ENCODE data around the gene AMD1.

Gene AMD1

DNA sequence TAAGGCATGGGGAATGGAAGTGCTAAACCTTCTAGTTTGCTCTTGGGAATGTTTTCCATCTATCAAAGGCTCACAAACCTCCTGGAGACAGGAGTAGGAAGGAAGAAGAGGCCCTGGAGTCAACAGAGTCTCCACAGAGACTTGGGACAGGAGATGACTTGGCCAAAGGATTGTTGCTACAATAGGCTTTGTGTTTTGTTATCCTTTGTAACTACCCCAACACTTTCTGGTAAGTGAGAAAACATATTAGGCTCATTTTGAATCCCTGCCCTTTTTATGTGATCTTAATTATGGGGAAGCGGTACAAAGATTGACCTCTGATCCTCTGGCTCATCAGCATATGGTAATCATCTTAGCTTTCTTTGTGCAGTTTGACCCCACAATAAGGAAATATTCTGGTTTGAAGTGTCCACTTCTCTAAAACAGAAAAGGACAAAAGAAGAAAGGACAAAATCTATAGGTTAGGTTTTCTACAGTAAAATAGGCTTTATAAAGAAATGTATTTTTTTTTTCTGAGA is 59.9 kb downstream of the AMD1 start:
- TF ChIP-seq SPI1 (IDR thresholded peaks at IDR 0.05; ENCODE audit: borderline replicate concordance, low read depth) (no peak), GABPA (IDR thresholded peaks at IDR 0.05; ENCODE audit: low read depth) (no peak), REST (IDR thresholded peaks at IDR 0.05; ENCODE audit: insufficient replicate concordance, low read depth) (no peak), CTCF (IDR thresholded peaks at IDR 0.05; ENCODE audit: insufficient read depth, low read length) (no peak), POLR2AphosphoS5 (IDR thresholded peaks at IDR 0.05; ENCODE audit: low read depth) (no peak)

DNA sequence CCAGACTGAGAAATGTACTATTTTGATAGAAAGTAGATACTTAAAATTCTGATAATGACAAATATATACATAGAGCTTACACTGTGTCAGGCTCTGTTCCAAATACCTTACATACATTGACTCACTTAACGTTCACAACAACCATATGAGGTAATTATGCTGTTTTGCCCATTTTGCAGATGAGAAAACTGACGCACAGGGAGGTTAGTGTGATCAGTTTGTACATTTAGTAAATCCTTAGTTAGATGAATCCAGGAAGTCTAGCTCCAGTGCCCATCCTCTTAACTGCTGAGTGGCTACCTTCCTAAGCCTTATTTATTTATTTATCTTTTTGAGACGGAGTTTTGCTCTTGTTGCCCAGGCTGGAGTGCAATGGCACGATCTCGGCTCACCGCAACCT is 60.6 kb downstream of the AMD1 start:
- no peak for DNase-seq (ENCODE audit: low read depth in 1 of 2, low spot score in 1 of 2)

More for the DNA sequence above, 59.9 kb downstream of the AMD1 start:
- Histone ChIP-seq H3K27me3 (ENCODE audit: insufficient read depth, poor library complexity, severe bottlenecking) (no peaks in the 10 kb centered on the region), H3K27ac (replicated peaks) (no peak overlapping the region), H3K4me3 (replicated peaks; ENCODE audit: insufficient read depth, low read length) (no peak overlapping the region)
- no peak for DNase-seq (ENCODE audit: low read depth in 1 of 2, low spot score in 1 of 2)

More for the DNA sequence above, 60.6 kb downstream of the AMD1 start:
- Histone ChIP-seq H3K27me3 (ENCODE audit: insufficient read depth, poor library complexity, severe bottlenecking) (no peaks in the 10 kb centered on the region), H3K4me3 (replicated peaks; ENCODE audit: insufficient read depth, low read length) (no peak overlapping the region), H3K27ac (replicated peaks) (no peak overlapping the region)
- TF ChIP-seq POLR2AphosphoS5 (IDR thresholded peaks at IDR 0.05; ENCODE audit: low read depth) (no peak), SPI1 (IDR thresholded peaks at IDR 0.05; ENCODE audit: borderline replicate concordance, low read depth) (no peak), REST (IDR thresholded peaks at IDR 0.05; ENCODE audit: insufficient replicate concordance, low read depth) (no peak), GABPA (IDR thresholded peaks at IDR 0.05; ENCODE audit: low read depth) (no peak), CTCF (IDR thresholded peaks at IDR 0.05; ENCODE audit: insufficient read depth, low read length) (no peak)
